ENCODE data around the gene CLDN2.
"Not testable (repeated sequence)": the region's sequence is repeated elsewhere in the genome, so short reads cannot be mapped to it uniquely, and the experiment has no call there.

CLDN2 gene

DNA sequence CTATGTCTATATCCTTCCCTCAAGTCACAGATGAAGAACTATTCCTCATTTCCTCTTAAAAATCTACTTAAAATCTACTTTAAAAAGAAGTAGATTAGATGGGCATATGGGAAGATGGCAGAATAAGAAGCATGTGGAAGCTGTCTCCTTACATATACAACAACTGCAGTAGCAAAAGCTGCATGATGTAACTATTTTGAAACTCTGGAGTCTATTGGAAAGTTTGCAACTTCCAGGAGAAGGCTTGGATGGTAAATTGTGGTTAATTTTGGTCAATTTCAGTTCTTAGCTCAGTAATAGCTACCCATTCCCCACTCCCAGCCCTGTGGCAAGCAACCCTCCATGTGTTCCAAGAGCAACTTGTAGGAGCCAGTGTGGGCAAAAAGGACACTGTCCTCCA lies 42.9 kb downstream of the CLDN2 start:
- no peak overlapping the region for H3K27ac Mint-ChIP-seq

DNA sequence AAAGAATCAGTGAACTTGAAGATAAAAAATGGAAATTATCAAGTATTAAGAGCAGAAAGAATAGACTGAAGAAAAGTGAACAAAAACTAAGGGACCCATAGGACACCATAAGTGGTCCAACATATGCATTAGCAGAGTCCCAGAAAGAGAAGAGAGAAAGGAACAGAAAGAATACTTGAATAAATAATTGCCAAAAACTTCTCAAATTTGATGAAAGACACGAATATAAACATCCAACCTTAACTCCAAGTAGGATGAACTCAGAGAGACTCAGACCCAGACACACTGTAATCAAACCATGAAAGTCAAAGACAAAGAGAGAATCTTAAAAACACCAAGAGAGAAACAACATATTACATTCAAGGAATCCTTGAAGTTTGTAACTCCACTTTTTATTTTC lies 44.1 kb downstream of the CLDN2 start:
- H3K4me1 Mint-ChIP-seq (ENCODE audit: low read depth) = peaks cover 2% of the 10 kb centered on the region
- no peak overlapping the region for H3K27ac Mint-ChIP-seq
- H3K27me3 Mint-ChIP-seq = no peaks in the 10 kb centered on the region
- H3K9me3 Mint-ChIP-seq (ENCODE audit: low read depth) = no peaks in the 10 kb centered on the region
- no peak overlapping the region for H3K4me3 Mint-ChIP-seq
- peaks cover 27% of the 10 kb centered on the region for H3K36me3 Mint-ChIP-seq

More for the DNA sequence above, 42.9 kb downstream of the CLDN2 start:
- no peaks in the 10 kb centered on the region for H3K9me3 Mint-ChIP-seq (ENCODE audit: low read depth)
- peaks cover 21% of the 10 kb centered on the region for H3K36me3 Mint-ChIP-seq
- H3K4me1 Mint-ChIP-seq (ENCODE audit: low read depth) = peaks cover 2% of the 10 kb centered on the region
- H3K4me3 Mint-ChIP-seq = no peak overlapping the region
- H3K27me3 Mint-ChIP-seq = no peaks in the 10 kb centered on the region

DNA sequence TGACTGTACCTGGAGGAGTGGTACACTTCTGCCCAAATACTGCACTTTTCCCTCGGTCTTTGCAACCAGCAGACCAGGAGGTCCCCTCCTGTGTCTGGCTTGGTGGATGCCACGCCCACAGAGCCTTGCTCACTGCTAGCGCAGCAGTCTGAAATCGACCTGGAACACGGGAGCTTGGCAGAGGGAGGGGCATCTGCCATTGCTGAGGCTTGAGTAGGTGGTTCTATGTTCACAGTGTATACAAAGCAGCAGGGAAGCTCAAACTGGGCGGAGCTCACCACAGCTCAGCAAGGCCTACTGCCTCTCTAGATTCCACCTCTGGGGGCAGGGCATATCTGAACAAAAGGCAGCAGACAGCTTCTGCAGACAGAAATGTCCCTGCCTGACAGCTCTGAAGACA lies 46.3 kb downstream of the CLDN2 start:
- not testable (repeated sequence) for H3K4me3 Mint-ChIP-seq; H3K4me1 Mint-ChIP-seq (ENCODE audit: low read depth); H3K27ac Mint-ChIP-seq; H3K27me3 Mint-ChIP-seq; H3K9me3 Mint-ChIP-seq (ENCODE audit: low read depth)
- H3K36me3 Mint-ChIP-seq = peaks cover 32% of the 10 kb centered on the region

DNA sequence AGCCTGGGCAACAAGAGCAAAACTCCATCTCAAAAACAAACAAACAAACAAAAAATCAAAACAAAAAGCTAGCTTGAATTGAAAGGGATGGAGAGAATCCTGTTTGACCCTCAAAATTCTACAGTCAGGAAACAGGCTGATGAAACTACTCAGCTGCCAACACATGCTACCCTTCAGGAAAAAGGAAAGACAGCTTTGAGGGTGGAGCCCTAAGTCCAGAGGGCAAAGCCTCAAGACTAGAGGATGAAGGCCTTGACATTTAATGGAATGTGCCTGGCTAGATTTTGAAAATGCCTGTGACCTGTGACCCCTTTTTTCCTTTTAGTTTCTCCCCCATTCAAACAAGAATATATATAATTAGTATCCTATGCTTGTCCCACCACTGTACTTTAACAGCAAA lies 52.7 kb downstream of the CLDN2 start:
- H3K36me3 Mint-ChIP-seq = peaks cover 23% of the 10 kb centered on the region
- no peak overlapping the region for H3K27ac Mint-ChIP-seq
- H3K9me3 Mint-ChIP-seq (ENCODE audit: low read depth) = no peaks in the 10 kb centered on the region
- H3K4me1 Mint-ChIP-seq (ENCODE audit: low read depth) = no peaks in the 10 kb centered on the region
- H3K4me3 Mint-ChIP-seq = no peak overlapping the region
- no peaks in the 10 kb centered on the region for H3K27me3 Mint-ChIP-seq

DNA sequence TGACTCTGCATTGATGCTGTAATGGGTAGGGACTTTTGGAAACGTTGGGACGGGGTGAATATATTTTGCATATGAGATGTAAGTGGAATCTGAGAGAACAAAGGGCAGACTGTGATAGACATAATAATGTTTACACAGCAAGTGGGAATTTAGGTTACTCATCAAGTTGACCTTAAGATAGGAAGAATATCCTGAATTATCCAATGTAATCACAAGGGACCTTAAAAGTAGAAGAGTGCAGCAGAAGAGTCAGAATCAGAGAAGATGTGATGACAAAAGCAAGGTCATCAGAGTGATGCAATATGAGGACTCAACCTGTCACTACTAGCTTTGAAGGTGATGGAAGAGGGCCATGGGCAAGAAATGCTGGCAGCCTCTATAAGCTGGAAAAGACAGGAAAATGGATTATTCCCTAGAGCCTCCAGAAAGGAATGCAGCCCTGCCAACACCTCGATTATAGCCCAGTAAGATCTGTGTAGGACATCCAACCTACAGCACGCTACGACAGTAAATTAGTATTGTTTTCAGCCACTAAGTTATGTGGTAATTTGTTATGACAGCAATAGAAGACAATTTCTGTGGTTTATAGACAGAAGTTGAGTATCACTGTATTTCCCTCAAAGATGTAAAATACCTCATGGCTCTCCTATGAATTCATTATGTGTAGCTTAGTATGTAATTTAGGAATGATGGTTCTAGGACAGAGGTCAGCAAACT lies 53.4 kb downstream of the CLDN2 start:
- Mint-ChIP-seq H3K27ac (no peak overlapping the region), H3K27me3 (no peaks in the 10 kb centered on the region)

DNA sequence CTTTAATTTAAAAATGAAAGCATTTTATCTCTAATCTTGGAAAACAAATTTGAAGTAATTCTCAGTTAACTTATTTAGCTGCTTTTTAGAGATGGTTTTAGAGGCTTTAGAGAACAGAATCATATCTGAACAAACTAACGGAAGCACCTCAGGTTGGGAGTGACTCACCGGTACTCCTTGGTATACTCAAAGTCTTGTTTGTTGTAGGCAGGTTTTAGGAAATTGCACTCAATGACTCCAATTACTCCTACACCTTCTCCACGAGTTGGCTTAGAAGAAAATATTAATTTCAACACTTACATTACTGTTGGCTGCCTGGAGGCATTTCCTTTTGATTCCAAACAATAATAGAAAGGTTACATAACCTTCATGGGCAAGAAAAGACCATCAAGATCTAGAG lies 56.2 kb downstream of the CLDN2 start:
- peaks cover 17% of the 10 kb centered on the region for H3K36me3 Mint-ChIP-seq
- H3K9me3 Mint-ChIP-seq (ENCODE audit: low read depth) = no peaks in the 10 kb centered on the region
- no peaks in the 10 kb centered on the region for H3K27me3 Mint-ChIP-seq
- no peak overlapping the region for H3K27ac Mint-ChIP-seq
- no peaks in the 10 kb centered on the region for H3K4me1 Mint-ChIP-seq (ENCODE audit: low read depth)
- H3K4me3 Mint-ChIP-seq = no peak overlapping the region

More for the DNA sequence above, 53.4 kb downstream of the CLDN2 start:
- H3K36me3 Mint-ChIP-seq = peaks cover 23% of the 10 kb centered on the region
- H3K9me3 Mint-ChIP-seq (ENCODE audit: low read depth) = no peaks in the 10 kb centered on the region
- no peaks in the 10 kb centered on the region for H3K4me1 Mint-ChIP-seq (ENCODE audit: low read depth)
- no peak overlapping the region for H3K4me3 Mint-ChIP-seq

Measured in activated naive CD8-positive, alpha-beta T cell (primary cell).